ENCODE measurements around the gene CEACAM16. TPM values are rescaled to one million over a fixed set of nuclear protein-coding genes. Genes with fewer than 3 reads are reported as not detected.

Gene CEACAM16
- total RNA-seq, 1 donor from 2014 or later = not detected

DNA sequence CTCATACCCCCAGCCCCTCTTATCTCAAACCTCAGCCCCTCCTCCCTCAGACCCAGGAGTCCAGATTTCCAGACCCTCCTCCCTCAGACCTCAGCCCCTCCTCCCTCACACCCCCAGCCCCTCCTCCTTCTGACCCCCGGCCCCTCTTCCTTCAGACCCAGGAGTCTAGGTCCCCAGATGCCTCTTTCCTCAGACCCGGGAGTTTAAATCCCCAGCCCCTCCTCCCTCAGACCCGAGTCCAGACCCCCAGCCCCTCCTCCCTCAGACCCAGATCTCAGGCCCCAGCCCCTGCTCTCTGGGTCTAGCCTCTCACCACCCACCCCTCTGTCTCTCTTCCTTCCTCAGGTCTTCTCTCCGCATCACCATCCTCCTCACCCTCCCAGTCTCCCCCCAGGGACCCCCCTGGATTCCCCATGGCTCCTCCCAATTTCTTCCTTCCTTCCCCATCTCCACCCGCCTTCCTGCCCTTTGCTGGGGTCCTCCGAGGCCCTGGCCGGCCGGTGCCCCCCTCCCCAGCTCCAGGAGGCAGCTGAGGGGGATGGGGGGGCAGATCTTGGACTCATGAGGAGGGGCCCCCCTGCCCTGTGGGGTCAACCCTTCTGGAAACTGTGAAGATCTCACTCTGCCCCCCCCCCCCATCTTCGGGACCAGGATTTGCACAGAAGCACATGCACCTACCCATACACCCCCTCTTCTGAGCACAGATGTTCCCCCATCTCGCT, 60.3 kb downstream of the CEACAM16 start:
- peaks cover 7% of the 10 kb centered on the region for H3K36me3 Mint-ChIP-seq (ENCODE audit: unreplicated experiment)
- H3K4me3 Mint-ChIP-seq (ENCODE audit: unreplicated experiment) = no peak overlapping the region
- no peaks in the 10 kb centered on the region for H3K27me3 Mint-ChIP-seq (ENCODE audit: unreplicated experiment)
- H3K4me1 Mint-ChIP-seq (ENCODE audit: unreplicated experiment) = peaks cover 44% of the 10 kb centered on the region
- H3K27ac Mint-ChIP-seq (ENCODE audit: unreplicated experiment) = no peak overlapping the region
- H3K9me3 Mint-ChIP-seq (ENCODE audit: unreplicated experiment) = no peaks in the 10 kb centered on the region
- TF ChIP-seq, protein P1, sequence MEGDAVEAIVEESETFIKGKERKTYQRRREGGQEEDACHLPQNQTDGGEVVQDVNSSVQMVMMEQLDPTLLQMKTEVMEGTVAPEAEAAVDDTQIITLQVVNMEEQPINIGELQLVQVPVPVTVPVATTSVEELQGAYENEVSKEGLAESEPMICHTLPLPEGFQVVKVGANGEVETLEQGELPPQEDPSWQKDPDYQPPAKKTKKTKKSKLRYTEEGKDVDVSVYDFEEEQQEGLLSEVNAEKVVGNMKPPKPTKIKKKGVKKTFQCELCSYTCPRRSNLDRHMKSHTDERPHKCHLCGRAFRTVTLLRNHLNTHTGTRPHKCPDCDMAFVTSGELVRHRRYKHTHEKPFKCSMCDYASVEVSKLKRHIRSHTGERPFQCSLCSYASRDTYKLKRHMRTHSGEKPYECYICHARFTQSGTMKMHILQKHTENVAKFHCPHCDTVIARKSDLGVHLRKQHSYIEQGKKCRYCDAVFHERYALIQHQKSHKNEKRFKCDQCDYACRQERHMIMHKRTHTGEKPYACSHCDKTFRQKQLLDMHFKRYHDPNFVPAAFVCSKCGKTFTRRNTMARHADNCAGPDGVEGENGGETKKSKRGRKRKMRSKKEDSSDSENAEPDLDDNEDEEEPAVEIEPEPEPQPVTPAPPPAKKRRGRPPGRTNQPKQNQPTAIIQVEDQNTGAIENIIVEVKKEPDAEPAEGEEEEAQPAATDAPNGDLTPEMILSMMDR (IDR thresholded peaks at IDR 0.05) = no peak
- no peak for DNase-seq (ENCODE audit: extremely low spot score, unreplicated experiment)

Small RNAs within 50 kb of the gene (microRNA-seq; reads per million reads assigned to microRNA genes)
- gene MIR4531 (ENCODE audit: unreplicated experiment) (not detected), gene MIR8085 (ENCODE audit: unreplicated experiment) (not detected)

Other genes with a start within 250 kb of the CEACAM16 start
- gene ZNF180, start 198.6 kb upstream of the CEACAM16 start, total RNA-seq = 7.0 and 8.9 TPM in 2 replicates
- gene CEACAM20, start 169.5 kb upstream of the CEACAM16 start, total RNA-seq = not detected in 2 replicates
- gene IGSF23, start 85.6 kb upstream of the CEACAM16 start, total RNA-seq = not detected in 2 replicates
- 29.2 and 31.4 TPM in 2 replicates for gene PVR, start 55.2 kb upstream of the CEACAM16 start, total RNA-seq
- gene CEACAM19, start 27.7 kb upstream of the CEACAM16 start, total RNA-seq = 6.3 and 7.4 TPM in 2 replicates
- 12.7 and 15.3 TPM in 2 replicates for gene BCL3, start 49.6 kb downstream of the CEACAM16 start, total RNA-seq
- not detected in 2 replicates for gene CBLC, start 78.7 kb downstream of the CEACAM16 start, total RNA-seq
- 8.8 and 9.9 TPM in 2 replicates for gene BCAM, start 110.0 kb downstream of the CEACAM16 start, total RNA-seq
- 117 TPM in 2 replicates for gene NECTIN2, start 147.1 kb downstream of the CEACAM16 start, total RNA-seq
- gene TOMM40, start 192.1 kb downstream of the CEACAM16 start, total RNA-seq = 47.4 and 48.7 TPM in 2 replicates
- 151 and 184 TPM in 2 replicates for gene APOE, start 206.6 kb downstream of the CEACAM16 start, total RNA-seq
- gene APOC1, start 215.5 kb downstream of the CEACAM16 start, total RNA-seq = 3.3 TPM in 1 of 2 replicates, not detected in the other
- gene APOC4, start 243.1 kb downstream of the CEACAM16 start, total RNA-seq = not detected in 2 replicates
- gene APOC2, start 246.9 kb downstream of the CEACAM16 start, total RNA-seq = not detected in 2 replicates

All from osteocyte (in vitro differentiated cells).